ENCODE results near the gene PTEN.

- TF ChIP-seq CTCF (IDR thresholded peaks at IDR 0.05): no peak
- TF ChIP-seq POLR2AphosphoS5 (IDR thresholded peaks at IDR 0.05): no peak
- TF ChIP-seq POLR2A (IDR thresholded peaks at IDR 0.05): no peak
- TF ChIP-seq EP300 (IDR thresholded peaks at IDR 0.05; ENCODE audit: low read depth): no peak
Measured at GRCh38 chr10:87836098-87836497, 27.3 kb upstream of the PTEN start.
